Colon (tissue), 2 donors: Measurements from ENCODE around the gene ZNF576.
A peak's percentile ranks its signal among the peaks of the same experiment; 100 is the strongest.
"Not testable (repeated sequence)": the region's sequence is repeated elsewhere in the genome, so short reads cannot be mapped to it uniquely, and the experiment has no call there.

Experiments used
- FAIRE-seq: peaks from 2 replicates; lab custom pipeline; 2012; peaks lifted over from hg19 to GRCh38; lab: Jason Lieb, UNC
- donor health status: control.
- donor health status: control.

The ZNF576 gene

GRCh38 chr19:43575156-43575950 is 21.0 kb upstream of the ZNF576 start, which contains the start of the genes PINLYP and XRCC1:
Gene PINLYP (plus strand): TSS chr19:43575801. CDS start chr19:43577192, 1,391 bp downstream.
Gene XRCC1 (minus strand): TSS chr19:43575527. CDS start chr19:43575458, 69 bp downstream.
- FAIRE-seq, result peak; percentile 88

- no peak for FAIRE-seq
Observed at GRCh38 chr19:43575955-43576878, 20.2 kb upstream of the ZNF576 start.

DNA sequence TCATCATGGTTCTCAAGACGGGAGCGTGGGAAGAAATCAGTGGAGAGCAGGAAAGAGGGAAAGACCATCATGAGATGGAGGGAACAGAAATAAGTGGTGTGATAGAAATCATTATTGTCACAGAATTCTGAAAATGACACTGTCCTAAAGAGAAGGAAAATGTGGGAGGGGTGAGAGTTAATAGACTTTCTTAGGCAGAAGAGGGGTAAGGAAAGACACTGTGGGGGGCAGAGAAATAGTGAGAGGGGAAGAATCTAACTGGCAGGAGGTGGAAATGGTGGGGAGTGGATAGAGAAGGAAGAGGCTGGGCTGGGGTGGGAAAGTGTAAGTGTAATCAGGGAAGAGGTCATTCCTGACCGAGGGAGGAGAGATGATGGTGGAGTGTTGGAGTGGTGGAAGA is 17.6 kb upstream of the ZNF576 start:
- no peak for FAIRE-seq

GRCh38 chr19:43581467-43581866 is 14.9 kb upstream of the ZNF576 start:
- FAIRE-seq, result no peak

GRCh38 chr19:43582495-43582894 is 13.9 kb upstream of the ZNF576 start:
- no peak for FAIRE-seq

- no peak for FAIRE-seq
Observed at GRCh38 chr19:43584484-43584883, 11.9 kb upstream of the ZNF576 start.

GRCh38 chr19:43586346-43586745 is 10.0 kb upstream of the ZNF576 start:
- no peak for FAIRE-seq

GRCh38 chr19:43587029-43587428 is 9.4 kb upstream of the ZNF576 start:
- not testable (repeated sequence) for FAIRE-seq

DNA sequence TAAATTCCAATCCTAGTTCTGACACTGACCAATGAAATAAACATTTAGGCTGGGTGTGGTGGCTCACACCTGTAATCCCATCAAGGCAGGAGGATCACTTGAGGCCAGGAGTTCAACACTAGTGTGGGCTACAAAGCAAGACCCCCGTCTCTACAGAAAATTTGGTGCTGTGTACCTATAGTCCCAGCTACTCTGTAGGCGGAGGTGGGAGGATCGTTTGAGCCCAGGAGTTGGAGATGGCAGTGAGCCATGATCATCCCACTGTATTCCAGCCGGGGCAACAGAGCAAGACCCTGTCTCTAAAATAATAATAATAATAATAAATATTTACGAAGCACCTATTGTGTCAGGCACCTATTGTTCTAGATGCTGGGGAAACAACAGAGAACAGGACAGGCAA is 7.1 kb upstream of the ZNF576 start:
- no peak for FAIRE-seq

DNA sequence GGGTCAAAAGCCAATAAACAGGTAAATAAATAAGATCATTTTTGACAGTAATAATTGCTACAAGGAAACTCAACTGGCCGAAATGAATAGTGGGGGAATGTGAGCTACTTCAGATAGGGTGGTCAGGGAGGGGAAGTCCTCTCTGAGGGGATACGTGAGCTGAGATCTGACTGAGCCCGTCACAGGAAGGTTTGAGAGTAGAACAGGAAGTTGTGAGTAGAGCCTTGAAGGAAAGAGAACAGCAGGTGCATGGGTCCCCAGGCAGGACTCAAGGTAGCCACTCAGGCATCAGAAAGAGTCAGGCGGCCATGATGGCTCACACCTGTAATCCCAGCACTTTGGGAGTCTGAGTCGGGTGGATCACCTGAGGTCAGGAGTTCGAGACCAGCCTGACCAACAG is 6.7 kb upstream of the ZNF576 start:
- no peak for FAIRE-seq

- no peak for FAIRE-seq
Observed at GRCh38 chr19:43591904-43592772, 4.3 kb upstream of the ZNF576 start.

DNA sequence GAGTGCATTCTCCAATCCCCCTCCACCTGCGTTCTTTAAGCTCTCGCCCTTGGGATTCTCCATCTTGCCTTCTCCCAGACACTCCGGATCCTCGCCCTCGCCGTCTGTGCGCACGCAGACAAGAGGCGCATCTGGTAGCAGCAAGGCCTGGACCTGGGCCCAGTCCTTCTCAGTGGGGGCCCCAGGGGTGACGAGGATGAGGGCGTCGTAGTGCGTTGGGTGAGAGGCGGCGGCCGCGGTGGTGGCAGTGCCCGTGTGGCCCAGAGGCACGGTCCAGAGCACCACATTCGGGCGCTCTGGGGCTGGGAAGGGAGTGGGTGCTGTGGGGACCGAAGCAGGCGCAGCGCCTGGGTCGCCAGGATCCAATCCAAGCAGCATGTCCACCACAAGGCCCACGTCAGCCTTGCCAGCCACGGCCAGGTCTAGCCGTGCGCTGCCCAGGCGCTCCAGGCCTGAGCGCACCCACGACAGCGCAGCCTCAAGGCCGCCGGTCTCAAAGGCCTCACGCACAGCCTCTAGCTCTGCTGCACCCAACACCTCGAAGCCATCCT is 3.5 kb upstream of the ZNF576 start:
- FAIRE-seq, result no peak

DNA sequence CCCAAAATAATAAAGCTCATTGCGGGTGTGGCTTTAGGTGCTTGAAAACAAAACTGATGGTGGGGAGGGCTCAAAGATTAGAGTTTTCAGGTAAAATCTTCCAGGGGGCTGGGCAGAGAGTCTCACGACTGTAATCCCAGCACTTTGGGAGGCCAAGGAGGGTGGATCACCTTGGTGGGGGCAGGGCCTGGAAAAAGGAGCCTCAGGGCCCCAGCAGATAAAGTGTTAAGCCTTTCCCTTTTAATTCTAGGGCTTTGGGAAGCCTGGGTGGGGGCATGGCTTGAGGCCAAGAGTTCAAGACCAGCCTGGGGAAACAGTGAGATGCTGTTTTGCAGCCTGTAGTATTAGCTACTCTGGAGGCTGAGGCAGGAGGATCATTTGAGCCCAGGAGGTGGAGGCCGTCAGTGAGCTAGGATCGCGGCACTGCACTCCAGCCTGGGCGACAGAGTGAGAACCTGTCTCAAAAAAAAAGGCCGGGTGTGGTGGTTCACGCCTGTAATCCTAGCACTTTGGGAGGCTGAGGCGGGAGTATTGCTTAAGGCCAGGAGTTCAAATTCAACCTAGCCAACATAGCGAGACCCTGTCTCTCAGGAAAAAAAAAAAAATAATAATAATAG is 2.2 kb upstream of the ZNF576 start:
- FAIRE-seq, result no peak

- FAIRE-seq, result no peak
Observed at GRCh38 chr19:43594710-43595604, 1.4 kb upstream of the ZNF576 start.

DNA sequence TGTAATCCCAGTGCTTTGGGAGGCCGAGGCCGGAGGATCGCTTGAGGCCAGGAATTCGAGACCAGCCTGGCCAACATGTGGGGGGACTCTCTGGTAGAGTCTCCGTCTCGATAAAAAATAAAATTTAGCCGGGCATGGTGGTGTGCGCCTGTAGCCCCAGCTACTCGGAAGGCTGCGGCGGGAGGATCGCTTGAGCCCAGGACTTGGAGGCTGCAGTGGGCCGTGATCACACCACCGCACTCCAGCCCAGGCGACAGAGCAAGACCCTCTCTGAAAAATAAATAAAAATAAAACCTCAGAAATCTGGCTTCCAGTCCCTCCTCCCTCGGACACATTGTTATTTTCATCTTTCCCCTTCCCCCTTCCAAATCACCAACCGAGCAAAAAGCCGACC is 793 bp upstream of the ZNF576 start:
- FAIRE-seq, result no peak

- FAIRE-seq, result no peak
Observed at GRCh38 chr19:43596842-43597461, 557 bp downstream of the ZNF576 start.

- FAIRE-seq, result no peak
Observed at GRCh38 chr19:43597876-43598275, 1.5 kb downstream of the ZNF576 start.

DNA sequence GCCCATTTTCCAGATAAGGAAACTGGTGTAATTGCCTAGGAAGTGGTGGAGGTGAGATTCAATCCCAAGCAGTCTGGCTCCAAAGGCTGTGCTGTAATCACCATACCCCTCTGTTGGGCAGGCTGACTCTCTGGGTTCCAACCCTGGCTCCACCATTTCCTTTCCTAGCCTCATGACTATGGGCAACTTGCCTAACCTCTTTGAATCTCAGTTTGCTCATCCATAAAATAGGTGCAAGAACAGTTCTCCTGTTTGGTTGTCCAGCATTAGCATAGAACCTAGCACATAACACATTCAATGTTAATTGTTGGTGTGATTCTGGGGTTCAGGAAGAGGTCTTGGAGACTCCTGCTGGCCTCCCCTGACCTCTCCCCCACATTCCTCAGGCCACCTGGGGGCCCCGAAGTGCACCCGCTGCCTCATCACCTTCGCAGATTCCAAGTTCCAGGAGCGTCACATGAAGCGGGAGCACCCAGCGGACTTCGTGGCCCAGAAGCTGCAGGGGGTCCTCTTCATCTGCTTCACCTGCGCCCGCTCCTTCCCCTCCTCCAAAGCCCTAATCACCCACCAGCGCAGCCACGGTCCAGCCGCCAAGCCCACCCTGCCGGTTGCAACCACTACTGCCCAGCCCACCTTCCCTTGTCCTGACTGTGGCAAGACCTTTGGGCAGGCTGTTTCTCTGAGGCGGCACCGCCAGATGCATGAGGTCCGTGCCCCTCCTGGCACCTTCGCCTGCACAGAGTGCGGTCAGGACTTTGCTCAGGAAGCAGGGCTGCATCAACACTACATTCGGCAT is 2.2 kb downstream of the ZNF576 start:
- FAIRE-seq, result no peak
